ENCODE measurements around the gene BROX.

- TF ChIP-seq FOXP2 (optimal IDR thresholded peaks at IDR 0.05; ENCODE audit: control extremely low read depth, extremely low read length, insufficient read depth): no peak
- no peak for TF ChIP-seq POLR2AphosphoS5 (IDR thresholded peaks at IDR 0.05; ENCODE audit: borderline replicate concordance, low read depth, low read length)
These were observed 27.1 kb downstream of the BROX start for GRCh38 chr1:222739465-222739864.
